H1 (cell line): ENCODE measurements around the gene PAX8. TPM values are rescaled to one million over a fixed set of nuclear protein-coding genes. Genes with fewer than 3 reads are reported as not detected.

Experiments used
- CTCF ChIA-PET: fragments of 300-600 bp; sonication (Branson Sonifier 250); formaldehyde crosslinking; loops from one replicate; lab custom pipeline; 2021; ENCODE audit not compliant: partially characterized antibody; lab: Charles Lee
- POLR2A ChIA-PET: fragments of 300-600 bp; sonication (Branson Sonifier 250); formaldehyde crosslinking; loops from one replicate; lab custom pipeline; 2021; ENCODE audit warnings: inconsistent platforms; ENCODE audit not compliant: partially characterized antibody; lab: Charles Lee
- DNase-seq, 2 experiments: peaks; one replicate each; pipeline versions ENCODE4 v3.0.0 to v3.0.0-alpha.2; 2010 to 2022; ENCODE audit warnings: low spot score in 2 of 2, low read depth in 1 of 2, mixed read lengths in 1 of 2
- FAIRE-seq: peaks from 2 replicates; lab custom pipeline; 2011; peaks lifted over from hg19 to GRCh38; lab: Jason Lieb, UNC
- H2AFZ ChIP-seq: 2 replicates; pipeline ENCODE4 v1.8.1; 2012; ENCODE audit warnings: low read length, inconsistent platforms
- H2AK5ac ChIP-seq: 2 replicates; pipeline ENCODE4 v1.6.1; 2013; ENCODE audit warnings: low read depth, low read length
- H2BK120ac ChIP-seq: replicated peaks from 2 replicates; pipeline ENCODE3; 2013; ENCODE audit warnings: low read depth, low read length, inconsistent platforms
- H2BK12ac ChIP-seq: 2 replicates; pipeline ENCODE4 v1.6.1; 2013; ENCODE audit warnings: low read depth, low read length
- H2BK15ac ChIP-seq: 2 replicates; pipeline ENCODE4 v1.6.1; 2013; ENCODE audit warnings: low read length
- H2BK20ac ChIP-seq: 2 replicates; pipeline ENCODE4 v1.6.1; 2013; ENCODE audit warnings: low read length
- H2BK5ac ChIP-seq: 2 replicates; pipeline ENCODE4 v1.6.1; 2013; ENCODE audit warnings: low read depth, low read length
- H3K14ac ChIP-seq: 2 replicates; pipeline ENCODE4 v1.6.1; 2013; ENCODE audit warnings: inconsistent platforms; ENCODE audit not compliant: insufficient read length
- H3K18ac ChIP-seq: 2 replicates; pipeline ENCODE4 v1.6.1; 2013; ENCODE audit warnings: low read length; ENCODE audit errors: extremely low read depth
- H3K23ac ChIP-seq: 2 replicates; pipeline ENCODE4 v1.6.1; 2013; ENCODE audit warnings: inconsistent platforms; ENCODE audit not compliant: insufficient read length
- H3K23me2 ChIP-seq: 2 replicates; pipeline ENCODE4 v1.6.1; 2013; ENCODE audit warnings: low read depth, low read length
- H3K27ac ChIP-seq: 2 replicates; pipeline ENCODE4 v1.6.1; 2011; ENCODE audit warnings: low read depth, low read length, inconsistent platforms
- H3K27me3 ChIP-seq, 4 experiments: replicated peaks in 1 of 4; 1 replicate in 1 of 4; 2 replicates in 3 of 4; pipeline versions ENCODE4 v1.6.1 to v1.8.1; 2011 to 2013; ENCODE audit warnings: low read length in 3 of 4, mild to moderate bottlenecking in 3 of 4, inconsistent platforms in 2 of 4, mixed read lengths in 2 of 4, moderate library complexity in 1 of 4; ENCODE audit not compliant: control insufficient read depth in 3 of 4, insufficient read depth in 3 of 4; ENCODE audit errors: extremely low read depth in 1 of 4
- H3K36me3 ChIP-seq, 4 experiments: 2 replicates each; pipeline versions ENCODE4 v1.6.1 to v1.8.1; 2011 to 2013; ENCODE audit warnings: mild to moderate bottlenecking in 4 of 4, low read length in 3 of 4, moderate library complexity in 2 of 4, control low read depth in 1 of 4, inconsistent platforms in 1 of 4; ENCODE audit not compliant: insufficient read depth in 4 of 4, control insufficient read depth in 2 of 4
- H3K4ac ChIP-seq: replicated peaks from 2 replicates; pipeline ENCODE3; 2013; ENCODE audit warnings: low read length, low read depth, mixed read lengths, inconsistent platforms; ENCODE audit not compliant: insufficient read length
- H3K4me1 ChIP-seq, 4 experiments: replicated peaks in 1 of 4; 1 replicate in 1 of 4; 2 replicates in 3 of 4; pipeline versions ENCODE4 v1.6.1 to v1.8.1; 2011 to 2013; ENCODE audit warnings: low read length in 3 of 4, inconsistent platforms in 2 of 4, mixed read lengths in 1 of 4; ENCODE audit not compliant: insufficient read depth in 4 of 4, control insufficient read depth in 3 of 4
- H3K4me2 ChIP-seq, 2 experiments: 2 replicates each; pipeline versions ENCODE4 v1.6.1 to v1.8.1; 2011 to 2013; ENCODE audit warnings: low read depth in 2 of 2, low read length in 2 of 2, control low read depth in 1 of 2, inconsistent platforms in 1 of 2, mild to moderate bottlenecking in 1 of 2; ENCODE audit not compliant: insufficient read depth in 1 of 2
- H3K4me3 ChIP-seq, 4 experiments: fragments of 200-600, 300-600 bp in 1 of 4; sonication (generic), shearing (Covaris generic), sonication (Bioruptor Twin) in 1 of 4; 2 replicates each; pipeline versions ENCODE4 v1.5.1 to v1.8.1; 2011 to 2016; ENCODE audit warnings: low read length in 4 of 4, low read depth in 3 of 4, control low read depth in 2 of 4, inconsistent platforms in 2 of 4, mild to moderate bottlenecking in 2 of 4, mixed read lengths in 1 of 4, moderate library complexity in 1 of 4; ENCODE audit not compliant: insufficient read depth in 2 of 4; ENCODE audit errors: extremely low read depth in 1 of 4
- H3K56ac ChIP-seq: replicated peaks from 2 replicates; pipeline ENCODE3; 2013; ENCODE audit warnings: low read depth, mild to moderate bottlenecking, mixed read lengths, low read length, inconsistent platforms; ENCODE audit not compliant: insufficient read length
- H3K79me1 ChIP-seq: 2 replicates; pipeline ENCODE4 v1.6.1; 2013; ENCODE audit warnings: low read depth, low read length, control low read depth
- H3K79me2 ChIP-seq, 2 experiments: 2 replicates each; pipeline versions ENCODE4 v1.6.1 to v1.8.1; 2012 to 2013; ENCODE audit warnings: low read length in 2 of 2, mild to moderate bottlenecking in 2 of 2, inconsistent platforms in 1 of 2; ENCODE audit not compliant: insufficient read depth in 2 of 2, control insufficient read depth in 1 of 2
- H3K9ac ChIP-seq, 4 experiments: replicated peaks in 1 of 4; 1 replicate in 1 of 4; 2 replicates in 3 of 4; pipeline versions ENCODE4 v1.6.1 to v1.8.1; 2011 to 2013; ENCODE audit warnings: low read depth in 3 of 4, low read length in 3 of 4, control low read depth in 2 of 4, mild to moderate bottlenecking in 2 of 4, moderate library complexity in 2 of 4, inconsistent platforms in 1 of 4; ENCODE audit errors: extremely low read depth in 1 of 4
- H3K9me3 ChIP-seq, 2 experiments: 2 replicates each; pipeline versions ENCODE4 v1.6.1 to v1.8.1; 2012 to 2013; ENCODE audit warnings: mild to moderate bottlenecking in 2 of 2, moderate library complexity in 2 of 2, control low read depth in 1 of 2, inconsistent platforms in 1 of 2, low read depth in 1 of 2, low read length in 1 of 2, mixed read lengths in 1 of 2; ENCODE audit not compliant: insufficient read depth in 2 of 2
- H4K20me1 ChIP-seq, 2 experiments: replicated peaks in 1 of 2; 2 replicates each; pipeline versions ENCODE3 to v1.8.1; 2011 to 2013; ENCODE audit warnings: inconsistent platforms in 2 of 2, low read length in 2 of 2, mild to moderate bottlenecking in 1 of 2; ENCODE audit not compliant: insufficient read depth in 2 of 2, control insufficient read depth in 1 of 2
- H4K5ac ChIP-seq: 2 replicates; pipeline ENCODE4 v1.6.1; 2013; ENCODE audit warnings: low read length, low read depth, mixed read lengths, inconsistent platforms; ENCODE audit not compliant: insufficient read length
- H4K8ac ChIP-seq: 2 replicates; pipeline ENCODE4 v1.8.0; 2013; ENCODE audit warnings: mild to moderate bottlenecking, moderate library complexity, low read length, inconsistent platforms; ENCODE audit not compliant: insufficient read depth; ENCODE audit errors: extremely low read depth
- H4K91ac ChIP-seq: replicated peaks from 2 replicates; pipeline ENCODE3; 2013; ENCODE audit warnings: low read length, mixed read lengths, inconsistent platforms; ENCODE audit not compliant: insufficient read length
- GTF2F1 ChIP-seq: IDR thresholded peaks from 2 replicates; pipeline ENCODE4 v1.6.1; 2012; ENCODE audit warnings: low read depth, low read length, improper control_type of control experiment, borderline replicate concordance
- HDAC2 ChIP-seq, 2 experiments: fragments of 300-600 bp in 1 of 2; sonication (generic) in 1 of 2; IDR thresholded peaks; 2 replicates each; pipeline ENCODE4 v1.6.1; 2011 to 2012; ENCODE audit warnings: low read depth in 2 of 2, low read length in 2 of 2, mild to moderate bottlenecking in 2 of 2, moderate library complexity in 2 of 2, borderline replicate concordance in 1 of 2, inconsistent platforms in 1 of 2
- KDM5A ChIP-seq: fragments of 200-600 bp; IDR thresholded peaks from 2 replicates; pipeline ENCODE4 v1.7.1; 2012; ENCODE audit warnings: mild to moderate bottlenecking, low read length, inconsistent platforms, mixed read lengths
- MAFK ChIP-seq: IDR thresholded peaks from 2 replicates; pipeline ENCODE4 v1.6.1; 2012; ENCODE audit warnings: low read depth, mild to moderate bottlenecking, improper control_type of control experiment, low read length
- RNF2 ChIP-seq: fragments of 200-900, 300-1000 bp; sonication (generic); IDR thresholded peaks from 2 replicates; pipeline ENCODE4 v1.7.1; 2016; ENCODE audit warnings: borderline replicate concordance, low read depth, mild to moderate bottlenecking, antibody characterized with exemption, low read length; ENCODE audit not compliant: poor library complexity, severe bottlenecking; ENCODE audit errors: missing control alignments
- SP1 ChIP-seq: IDR thresholded peaks from 2 replicates; pipeline ENCODE4 v1.6.1; 2011; ENCODE audit warnings: low read depth, low read length
- SP4 ChIP-seq: IDR thresholded peaks from 2 replicates; pipeline ENCODE4 v1.6.1; 2012; ENCODE audit warnings: low read length, inconsistent platforms
- TAF7 ChIP-seq: optimal IDR thresholded peaks from 2 replicates; pipeline ENCODE3; 2011; ENCODE audit warnings: low read depth, mild to moderate bottlenecking, inconsistent platforms, low read length, moderate library complexity, borderline replicate concordance
- WGBS, 2 experiments: shearing (Covaris generic) in 1 of 2; methylation state at CpG; one replicate each; pipeline versions ENCODE4 v1.1.6 to v1.1.7; 2013 to 2015; ENCODE audit warnings: low lambda C conversion rate in 2 of 2, mixed read lengths in 2 of 2, inconsistent platforms in 1 of 2, low coverage in 1 of 2, missing lambda C conversion rate in 1 of 2; ENCODE audit not compliant: insufficient replicate concordance in 2 of 2, insufficient coverage in 1 of 2, insufficient read length in 1 of 2; ENCODE audit errors: extremely low coverage in 1 of 2, missing lambda C conversion rate in 1 of 2; 5-methylcytosine and 5-hydroxymethylcytosine counted together
- polyA plus RNA-seq, 7 experiments: library from polyadenylated mRNA; depleted of rRNA in 3 of 7; stranded (reverse) in 5 of 7; unstranded in 2 of 7; fragments of >200 nt in 5 of 7; fragments of 200-250 nt in 2 of 7; gene quantifications; 1 replicate in 5 of 7; 2 replicates in 1 of 7; 4 replicates in 1 of 7; pipeline versions ENCODE4 v1.2.1 to v1.2.3, GENCODE V29; 2011 to 2013; ENCODE audit warnings: missing spikeins in 2 of 7, mixed read lengths in 2 of 7
- total RNA-seq: library from RNA; stranded (reverse); fragmentation: NEBNext Ultra II Directional; extraction: Animal tissue kit (Norgen Biotek cat#: 25700); gene quantifications from 2 replicates; pipeline ENCODE4 v1.2.1, GENCODE V29; 2021
- TF ChIP-seq, protein P1 (sequence below): IDR thresholded peaks from 2 replicates; pipeline ENCODE4 v1.6.1; 2011; ENCODE audit warnings: low read length, improper control_type of control experiment

PAX8 gene
- total and polyA plus RNA-seq, 2 of the 8 experiments (the other 6 are each of a cell fraction or from before 2014, with no cell fraction given): 0.02 TPM; not detected in 1

DNA sequence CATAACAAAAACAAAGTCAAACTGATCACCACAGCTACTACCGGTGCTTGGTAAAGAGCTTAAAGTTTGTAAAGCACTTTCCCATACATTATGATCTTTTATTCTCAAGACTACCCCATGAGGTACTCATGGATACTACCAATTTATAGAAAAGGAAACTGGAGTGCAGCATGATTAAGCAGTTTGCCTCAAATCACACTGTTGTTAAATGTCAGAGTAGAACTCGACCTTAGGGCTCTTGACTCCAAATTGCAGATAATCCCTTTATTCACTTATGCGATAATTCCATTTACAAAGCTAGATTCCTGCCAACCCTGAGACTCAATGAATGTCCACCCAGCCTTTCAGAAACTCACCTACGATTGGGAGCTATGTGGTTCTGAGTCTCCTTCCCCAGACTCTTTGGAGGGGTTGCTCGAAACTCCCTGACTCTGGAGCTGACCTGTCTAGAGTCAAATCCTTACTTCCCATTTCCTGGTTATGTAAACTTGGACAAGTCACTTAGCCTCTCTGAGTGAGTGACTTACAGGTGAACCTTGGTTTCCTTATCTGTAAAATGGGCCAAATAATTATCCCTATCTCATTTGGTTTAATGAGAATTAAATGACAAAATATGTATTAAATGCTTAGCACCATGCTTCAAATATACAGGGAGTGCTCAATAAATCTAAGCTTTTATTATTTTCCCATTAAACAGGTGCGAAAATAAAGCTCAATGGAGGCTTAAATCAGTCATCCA is 57.6 kb downstream of the PAX8 start:
- WGBS, 2 experiments: 85% methylated on average over 6 of the region's 6 CpGs; no CpG with 5 or more reads in 1 of the 2 experiments
- H3K4ac ChIP-seq: no peak overlapping the region
- H3K4me2 ChIP-seq: no peak overlapping the region
- H3K9me3 ChIP-seq: no peaks in the 10 kb centered on the region
- H4K20me1 ChIP-seq: no peaks in the 10 kb centered on the region
- H3K9ac ChIP-seq: no peak overlapping the region
- no peak overlapping the region for H4K5ac ChIP-seq
- H3K36me3 ChIP-seq: no peaks in the 10 kb centered on the region
- no peak overlapping the region for H2BK12ac ChIP-seq
- H3K18ac ChIP-seq: no peak overlapping the region
- H2AK5ac ChIP-seq: no peak overlapping the region
- no peak overlapping the region for H4K91ac ChIP-seq
- no peak overlapping the region for H2BK20ac ChIP-seq
- H3K4me3 ChIP-seq: no peak overlapping the region
- no peak overlapping the region for H2AFZ ChIP-seq
- H3K56ac ChIP-seq: no peak overlapping the region
- FAIRE-seq (no peak), DNase-seq (no peak)
- ChIA-PET CTCF (interaction anchor here (0.5 to 3.8 kb wide), 12 partner anchors 9 to 169 kb away, joined by 3 to 24 read pairs (median 5); no protein-coding TSS in a partner anchor), POLR2A (no interaction called here)
- no peak overlapping the region for H4K8ac ChIP-seq
- no peaks in the 10 kb centered on the region for H3K79me2 ChIP-seq
- TF ChIP-seq HDAC2 (IDR thresholded peaks at IDR 0.05; ENCODE audit: borderline replicate concordance in 1 of 2, low read depth in 2 of 2, low read length in 2 of 2): no peak
- TF ChIP-seq GTF2F1: no peak
- TF ChIP-seq KDM5A: no peak
- TF ChIP-seq MAFK: no peak
- no peak for TF ChIP-seq SP1
- TF ChIP-seq TAF7: no peak
- no peak for TF ChIP-seq RNF2
- TF ChIP-seq, protein P1, sequence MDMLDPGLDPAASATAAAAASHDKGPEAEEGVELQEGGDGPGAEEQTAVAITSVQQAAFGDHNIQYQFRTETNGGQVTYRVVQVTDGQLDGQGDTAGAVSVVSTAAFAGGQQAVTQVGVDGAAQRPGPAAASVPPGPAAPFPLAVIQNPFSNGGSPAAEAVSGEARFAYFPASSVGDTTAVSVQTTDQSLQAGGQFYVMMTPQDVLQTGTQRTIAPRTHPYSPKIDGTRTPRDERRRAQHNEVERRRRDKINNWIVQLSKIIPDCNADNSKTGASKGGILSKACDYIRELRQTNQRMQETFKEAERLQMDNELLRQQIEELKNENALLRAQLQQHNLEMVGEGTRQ: no peak
- no peak for TF ChIP-seq SP4
- H2BK5ac ChIP-seq: no peak overlapping the region
- no peak overlapping the region for H2BK15ac ChIP-seq
- H3K4me1 ChIP-seq: peaks cover 0 to 10% (median 7%) of the 10 kb centered on the region in 4 experiments; a peak in 4 of 7 replicates
- H3K27me3 ChIP-seq: no peaks in the 10 kb centered on the region
- no peaks in the 10 kb centered on the region for H3K79me1 ChIP-seq
- H2BK120ac ChIP-seq: no peak overlapping the region
- H3K23ac ChIP-seq: no peak overlapping the region
- H3K23me2 ChIP-seq: no peaks in the 10 kb centered on the region; the same call in 1 of the 2 replicates
- no peak overlapping the region for H3K14ac ChIP-seq
- no peak overlapping the region for H3K27ac ChIP-seq
